ENCODE data around the gene LILRB4.
"Not testable (repeated sequence)": the region's sequence is repeated elsewhere in the genome, so short reads cannot be mapped to it uniquely, and the experiment has no call there.

The LILRB4 gene

GRCh38 chr19:54662730-54663129 is at the start of gene LILRB4:
Gene LILRB4, plus strand, starts transcription at chr19:54662985. Its CDS starts 49 bp downstream, at chr19:54663034.
- no peak for DNase-seq (ENCODE audit: low read depth in 2 of 3, low spot score in 1 of 3)

GRCh38 chr19:54614726-54615125 is 48.1 kb upstream of the LILRB4 start:
- DNase-seq (ENCODE audit: low read depth in 2 of 3, low spot score in 1 of 3): no peak

DNA sequence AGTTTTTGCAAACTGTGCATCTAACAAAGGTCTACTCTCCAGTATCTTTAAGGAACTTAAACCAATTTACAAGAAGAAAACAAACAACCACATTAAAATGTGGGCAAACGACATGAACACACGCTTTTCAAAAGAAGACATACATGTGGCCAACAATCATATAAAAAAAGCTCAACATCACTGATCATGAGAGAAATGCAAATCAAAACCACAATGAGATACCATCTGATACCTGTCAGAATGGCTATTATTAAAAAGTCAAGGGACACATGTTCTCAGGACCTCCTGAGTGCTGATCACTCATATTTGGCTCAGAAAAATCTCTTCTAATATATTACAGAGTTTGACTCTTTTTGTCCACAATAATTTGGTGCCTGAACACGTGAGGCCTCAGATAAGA is 46.7 kb upstream of the LILRB4 start:
- DNase-seq (ENCODE audit: low read depth in 2 of 3, low spot score in 1 of 3): no peak

DNA sequence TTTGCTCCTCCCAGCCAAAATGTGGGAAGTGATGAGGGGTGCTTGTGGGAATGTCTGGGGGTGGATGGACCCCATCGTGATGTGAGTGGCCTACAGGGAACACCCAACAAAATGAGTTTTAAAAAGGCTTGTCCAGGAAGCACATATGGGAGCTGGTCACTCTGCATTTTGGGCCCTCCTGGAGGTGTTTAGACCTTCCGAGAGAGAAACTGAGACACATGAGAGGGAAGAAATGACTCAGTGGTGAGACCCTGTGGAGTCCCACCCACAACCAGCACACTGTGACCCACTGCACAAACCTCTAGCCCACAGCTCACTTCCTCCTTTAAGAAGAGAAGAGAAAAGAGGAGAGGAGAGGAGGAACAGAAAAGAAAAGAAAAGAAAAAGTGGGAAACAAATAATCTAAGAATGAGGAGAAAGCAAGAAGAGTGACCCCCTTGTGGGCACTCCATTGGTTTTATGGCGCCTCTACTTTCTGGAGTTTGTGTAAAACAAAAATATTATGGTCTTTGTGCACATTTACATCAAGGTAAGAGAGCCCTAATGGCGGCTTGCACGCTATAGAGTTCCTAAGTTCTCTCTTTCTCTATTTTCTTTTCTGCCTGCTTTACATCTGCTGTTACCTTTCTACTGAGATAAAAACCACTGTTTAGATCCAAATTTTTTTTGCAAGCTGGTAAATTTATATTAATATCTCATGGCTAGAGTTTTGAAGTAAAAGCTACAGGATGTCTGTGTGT is 45.8 kb upstream of the LILRB4 start:
- no peak for DNase-seq (ENCODE audit: low read depth in 2 of 3, low spot score in 1 of 3)

- no peak for DNase-seq (ENCODE audit: low read depth in 2 of 3, low spot score in 1 of 3)
Measured at GRCh38 chr19:54620464-54620863, 42.3 kb upstream of the LILRB4 start.

- DNase-seq (ENCODE audit: low read depth in 2 of 3, low spot score in 1 of 3): no peak
Measured at GRCh38 chr19:54622431-54622830, 40.4 kb upstream of the LILRB4 start.

GRCh38 chr19:54624234-54624633 is 38.6 kb upstream of the LILRB4 start:
- DNase-seq (ENCODE audit: low read depth in 2 of 3, low spot score in 1 of 3): not testable (repeated sequence)

GRCh38 chr19:54624934-54625730 is 37.7 kb upstream of the LILRB4 start:
- DNase-seq (ENCODE audit: low read depth in 2 of 3, low spot score in 1 of 3): not testable (repeated sequence)

DNA sequence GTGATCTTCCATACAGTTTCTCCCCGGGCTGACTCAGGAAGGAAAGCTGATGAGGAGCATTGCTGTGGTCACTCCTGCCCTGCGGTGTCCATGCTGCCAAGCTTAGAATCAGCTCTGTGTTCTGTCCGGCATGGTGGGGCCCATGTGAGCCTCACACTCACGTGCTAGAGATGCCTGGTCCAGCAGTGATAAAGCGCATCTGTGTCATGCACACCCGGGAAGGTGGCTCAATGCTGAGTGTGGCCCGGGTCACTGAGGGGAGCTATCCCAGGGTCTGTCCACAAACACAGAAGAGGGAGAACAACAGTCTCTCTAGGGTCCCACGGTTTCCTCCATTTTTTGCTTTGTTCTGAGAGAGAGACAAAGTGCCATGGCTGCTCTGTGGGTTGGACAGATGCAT is 36.0 kb upstream of the LILRB4 start:
- no peak for DNase-seq (ENCODE audit: low read depth in 2 of 3, low spot score in 1 of 3)

DNA sequence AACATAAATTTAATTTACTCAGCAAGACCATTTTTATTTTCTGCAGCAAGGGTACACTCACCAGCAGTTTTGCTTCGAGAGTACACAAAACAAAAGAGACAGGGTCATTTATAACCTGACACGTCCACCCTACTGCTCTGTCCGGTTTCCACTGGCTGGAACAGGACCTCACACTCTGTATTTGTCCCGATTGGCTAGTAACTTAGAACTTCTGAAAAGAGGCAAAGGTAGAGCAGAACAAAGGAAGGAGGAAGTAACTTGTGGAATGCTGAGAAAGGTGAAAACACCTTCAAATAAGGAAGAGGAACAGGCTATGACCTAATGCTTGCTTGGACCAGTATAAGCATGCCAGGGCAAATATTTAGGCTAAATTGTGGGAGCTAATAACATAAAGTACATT is 34.9 kb upstream of the LILRB4 start:
- DNase-seq (ENCODE audit: low read depth in 2 of 3, low spot score in 1 of 3): not testable (repeated sequence)

GRCh38 chr19:54630262-54630661 is 32.5 kb upstream of the LILRB4 start, which contains the start of gene LILRB1:
Gene LILRB1, plus strand, starts transcription at chr19:54630484. Its CDS starts 590 bp downstream, at chr19:54631074.
- not testable (repeated sequence) for DNase-seq (ENCODE audit: low read depth in 2 of 3, low spot score in 1 of 3)

DNA sequence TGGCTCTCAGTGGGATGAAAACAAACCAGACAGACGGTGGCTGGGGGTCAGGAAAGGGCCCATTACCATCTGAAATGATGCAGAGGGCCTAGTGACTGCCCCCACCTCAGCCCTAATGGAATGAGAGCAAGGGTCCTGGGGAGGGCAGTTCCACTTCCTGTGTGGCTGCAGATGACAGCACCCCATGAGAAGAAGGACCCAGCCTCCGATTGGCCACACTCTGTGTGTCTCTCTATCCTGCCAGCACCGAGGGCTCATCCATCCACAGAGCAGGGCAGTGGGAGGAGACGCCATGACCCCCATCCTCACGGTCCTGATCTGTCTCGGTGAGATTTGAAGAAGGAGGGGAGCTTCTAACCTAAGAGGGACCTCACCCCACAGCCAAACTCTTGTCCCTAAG is 32.0 kb upstream of the LILRB4 start:
- DNase-seq (ENCODE audit: low read depth in 2 of 3, low spot score in 1 of 3): no peak

DNA sequence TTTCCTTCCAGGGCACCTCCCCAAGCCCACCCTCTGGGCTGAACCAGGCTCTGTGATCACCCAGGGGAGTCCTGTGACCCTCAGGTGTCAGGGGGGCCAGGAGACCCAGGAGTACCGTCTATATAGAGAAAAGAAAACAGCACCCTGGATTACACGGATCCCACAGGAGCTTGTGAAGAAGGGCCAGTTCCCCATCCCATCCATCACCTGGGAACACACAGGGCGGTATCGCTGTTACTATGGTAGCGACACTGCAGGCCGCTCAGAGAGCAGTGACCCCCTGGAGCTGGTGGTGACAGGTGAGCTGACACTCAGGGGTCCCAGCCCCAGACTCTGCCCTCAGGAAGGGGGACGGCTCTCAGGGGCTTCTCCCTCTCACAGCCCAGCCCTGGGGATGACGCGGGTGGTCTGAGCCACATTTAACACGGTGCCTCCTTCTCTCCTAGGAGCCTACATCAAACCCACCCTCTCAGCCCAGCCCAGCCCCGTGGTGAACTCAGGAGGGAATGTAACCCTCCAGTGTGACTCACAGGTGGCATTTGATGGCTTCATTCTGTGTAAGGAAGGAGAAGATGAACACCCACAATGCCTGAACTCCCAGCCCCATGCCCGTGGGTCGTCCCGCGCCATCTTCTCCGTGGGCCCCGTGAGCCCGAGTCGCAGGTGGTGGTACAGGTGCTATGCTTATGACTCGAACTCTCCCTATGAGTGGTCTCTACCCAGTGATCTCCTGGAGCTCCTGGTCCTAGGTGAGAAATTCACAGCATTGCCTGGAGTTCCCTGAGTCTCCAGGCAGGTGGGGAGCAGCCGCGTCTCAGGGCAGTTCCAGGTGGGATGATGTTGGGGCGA is 31.1 kb upstream of the LILRB4 start:
- DNase-seq (ENCODE audit: low read depth in 2 of 3, low spot score in 1 of 3): not testable (repeated sequence)

DNA sequence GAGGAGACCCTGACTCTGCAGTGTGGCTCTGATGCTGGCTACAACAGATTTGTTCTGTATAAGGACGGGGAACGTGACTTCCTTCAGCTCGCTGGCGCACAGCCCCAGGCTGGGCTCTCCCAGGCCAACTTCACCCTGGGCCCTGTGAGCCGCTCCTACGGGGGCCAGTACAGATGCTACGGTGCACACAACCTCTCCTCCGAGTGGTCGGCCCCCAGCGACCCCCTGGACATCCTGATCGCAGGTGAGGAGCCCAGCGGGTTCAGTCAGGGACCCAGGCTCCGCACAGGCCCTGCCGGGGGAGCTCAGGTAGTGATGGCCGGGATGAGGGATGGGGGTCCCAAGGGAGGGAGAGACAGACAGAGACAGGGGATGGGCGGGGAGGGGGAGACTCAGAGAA is 30.3 kb upstream of the LILRB4 start:
- not testable (repeated sequence) for DNase-seq (ENCODE audit: low read depth in 2 of 3, low spot score in 1 of 3)

DNA sequence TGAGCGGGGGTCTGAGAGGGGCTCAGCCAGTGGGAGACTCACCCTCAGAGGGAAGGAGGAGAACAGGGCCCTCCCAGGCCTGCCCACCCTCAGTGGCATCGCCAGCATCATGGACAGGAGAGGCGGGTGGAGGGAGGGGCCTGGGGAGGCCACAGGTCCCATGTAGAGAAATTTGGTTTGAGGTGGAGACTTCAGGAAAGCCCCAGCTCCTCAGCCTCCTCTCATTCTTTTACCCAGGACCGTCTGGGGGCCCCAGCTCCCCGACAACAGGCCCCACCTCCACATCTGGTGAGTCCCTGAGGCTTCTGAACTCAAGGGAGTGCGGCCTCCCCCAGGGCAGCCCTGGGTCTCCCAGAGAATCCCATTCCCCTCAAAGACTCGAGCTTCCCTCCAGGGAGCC is 29.4 kb upstream of the LILRB4 start:
- no peak for DNase-seq (ENCODE audit: low read depth in 2 of 3, low spot score in 1 of 3)

- DNase-seq (ENCODE audit: low read depth in 2 of 3, low spot score in 1 of 3): not testable (repeated sequence)
Measured at GRCh38 chr19:54636081-54636480, 26.7 kb upstream of the LILRB4 start.

DNA sequence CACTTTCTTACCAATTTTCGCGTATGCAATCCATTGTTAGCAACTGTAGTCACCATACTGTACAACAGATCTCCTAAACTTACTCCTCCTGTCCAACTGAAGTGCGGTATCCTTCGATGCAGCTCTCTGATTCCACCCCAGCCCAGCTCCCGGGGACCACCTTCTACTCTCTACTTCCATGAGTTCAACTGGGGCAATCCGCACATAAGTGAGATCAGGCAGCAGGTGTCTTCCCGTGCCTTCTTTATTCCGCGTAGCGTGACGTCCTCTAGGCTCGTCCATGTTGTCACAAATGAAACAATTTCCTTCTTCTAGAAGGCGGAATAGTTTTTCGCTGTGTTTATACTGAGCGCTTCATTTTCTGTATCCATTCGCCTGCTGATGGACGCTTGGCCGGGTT is 24.1 kb upstream of the LILRB4 start:
- DNase-seq (ENCODE audit: low read depth in 2 of 3, low spot score in 1 of 3): no peak

DNA sequence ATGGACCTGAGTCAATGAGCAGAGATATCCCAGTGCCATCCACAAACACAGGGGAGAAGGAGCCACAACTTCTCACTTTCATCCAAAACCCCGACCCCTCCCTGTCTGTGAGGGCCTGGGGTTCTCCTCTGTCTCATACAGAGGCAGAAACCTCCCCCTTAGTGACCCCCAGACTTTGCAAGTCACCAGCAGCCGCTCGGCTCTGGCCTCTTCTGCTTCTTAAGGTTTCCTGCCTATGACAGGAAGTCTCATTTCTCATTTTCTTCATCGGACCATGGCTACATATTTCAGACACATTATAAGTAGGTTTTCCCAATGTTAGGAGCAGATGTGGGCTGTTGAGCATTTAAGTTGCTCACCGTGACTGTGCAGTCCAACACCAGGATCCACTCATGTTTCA is 19.8 kb upstream of the LILRB4 start:
- DNase-seq (ENCODE audit: low read depth in 2 of 3, low spot score in 1 of 3): not testable (repeated sequence)

DNA sequence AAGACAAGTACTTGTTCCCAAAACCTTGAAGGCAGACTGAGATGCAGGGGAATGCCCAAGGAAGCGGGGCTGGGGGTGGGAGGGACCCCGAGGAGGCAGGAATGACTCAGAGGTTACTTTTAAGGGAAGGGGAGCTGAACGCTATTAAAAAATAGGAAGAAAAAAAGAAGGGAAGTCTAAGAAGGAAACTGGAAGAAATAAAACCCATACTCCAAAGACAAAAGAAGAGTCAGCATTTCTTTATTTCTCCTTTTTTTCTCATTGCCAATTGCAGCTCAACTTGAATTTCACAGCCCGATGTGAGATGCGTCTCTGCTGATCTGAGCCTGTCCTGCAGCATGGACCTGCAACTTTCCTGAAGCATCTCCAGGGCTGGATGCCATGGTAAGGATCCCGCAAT is 19.2 kb upstream of the LILRB4 start:
- DNase-seq (ENCODE audit: low read depth in 2 of 3, low spot score in 1 of 3): not testable (repeated sequence)

- DNase-seq (ENCODE audit: low read depth in 2 of 3, low spot score in 1 of 3): no peak
Measured at GRCh38 chr19:54644056-54644455, 18.7 kb upstream of the LILRB4 start.

DNA sequence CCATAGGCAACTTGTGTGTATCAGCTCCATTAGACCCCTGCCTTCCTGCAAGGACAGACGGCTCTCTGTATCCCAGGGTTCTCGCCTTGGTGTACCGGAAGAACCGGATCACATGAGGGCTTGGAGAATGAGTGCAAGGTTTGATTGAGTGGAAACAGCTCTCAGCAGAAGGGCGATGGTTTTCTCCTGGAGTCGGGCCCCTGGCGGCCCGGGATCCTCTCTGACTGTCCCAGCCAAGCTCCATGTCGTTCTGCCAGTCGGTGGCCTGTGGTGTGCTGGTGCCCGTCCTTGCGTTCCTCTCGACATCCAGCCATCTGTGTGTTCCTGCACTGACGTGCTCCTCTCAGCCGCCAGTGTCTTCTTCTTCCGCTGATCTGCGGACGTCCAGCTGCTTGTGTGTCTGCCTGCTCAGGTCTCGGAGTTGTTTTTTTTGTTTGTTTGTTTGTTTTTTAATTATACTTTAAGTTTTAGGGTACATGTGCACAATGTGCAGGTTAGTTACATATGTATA is 16.4 kb upstream of the LILRB4 start:
- no peak for DNase-seq (ENCODE audit: low read depth in 2 of 3, low spot score in 1 of 3)

All from stimulated activated CD4-positive, alpha-beta T cell treated with anti-CD3 and anti-CD28 coated beads, Interleukin-12 subunit alpha, Interleukin-12 subunit beta, amount 100 ng/mL, for 48 hours (primary cell).